Stimulated activated CD4-positive, alpha-beta T cell treated with anti-CD3 and anti-CD28 coated beads, TNF-alpha, amount 100 ng/mL, for 1 hour (primary cell): Measurements from ENCODE around the gene ZNF148.
"Not testable (repeated sequence)": the region's sequence is repeated elsewhere in the genome, so short reads cannot be mapped to it uniquely, and the experiment has no call there.

ENCODE experiments used
- DNase-seq, 3 donors: peaks; one replicate each; pipeline ENCODE4 v3.0.0-alpha.2; 2020; ENCODE audit warnings: low read depth in 3 of 3, low spot score in 1 of 3

Gene ZNF148

DNA sequence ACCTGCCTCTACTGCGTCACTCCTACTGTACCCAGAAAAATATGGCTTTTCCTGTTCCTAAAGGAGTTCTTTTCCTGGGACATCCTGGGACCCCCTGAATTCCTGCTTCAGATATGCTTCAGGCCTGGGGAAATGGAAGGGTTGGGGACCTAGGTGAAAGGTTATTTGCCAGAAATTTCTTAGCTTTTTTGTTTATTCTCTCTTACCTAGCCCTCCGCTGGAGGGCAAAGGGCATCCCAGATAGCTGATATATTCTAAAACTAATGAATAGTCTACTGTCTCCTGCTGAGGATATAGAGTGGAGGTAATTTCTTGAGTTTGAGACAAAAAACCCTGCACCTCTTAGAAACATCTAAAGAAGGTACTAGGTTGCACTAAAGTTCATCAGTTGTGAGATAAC is 3.6 kb upstream of the ZNF148 start:
- DNase-seq = no peak

GRCh38 chr3:125375950-125376679 is 990 bp upstream of the ZNF148 start:
- no peak for DNase-seq

- peak in 1 of 3 donors; percentile 12 for DNase-seq
These were observed 577 bp downstream of the ZNF148 start for GRCh38 chr3:125374501-125374995.

DNA sequence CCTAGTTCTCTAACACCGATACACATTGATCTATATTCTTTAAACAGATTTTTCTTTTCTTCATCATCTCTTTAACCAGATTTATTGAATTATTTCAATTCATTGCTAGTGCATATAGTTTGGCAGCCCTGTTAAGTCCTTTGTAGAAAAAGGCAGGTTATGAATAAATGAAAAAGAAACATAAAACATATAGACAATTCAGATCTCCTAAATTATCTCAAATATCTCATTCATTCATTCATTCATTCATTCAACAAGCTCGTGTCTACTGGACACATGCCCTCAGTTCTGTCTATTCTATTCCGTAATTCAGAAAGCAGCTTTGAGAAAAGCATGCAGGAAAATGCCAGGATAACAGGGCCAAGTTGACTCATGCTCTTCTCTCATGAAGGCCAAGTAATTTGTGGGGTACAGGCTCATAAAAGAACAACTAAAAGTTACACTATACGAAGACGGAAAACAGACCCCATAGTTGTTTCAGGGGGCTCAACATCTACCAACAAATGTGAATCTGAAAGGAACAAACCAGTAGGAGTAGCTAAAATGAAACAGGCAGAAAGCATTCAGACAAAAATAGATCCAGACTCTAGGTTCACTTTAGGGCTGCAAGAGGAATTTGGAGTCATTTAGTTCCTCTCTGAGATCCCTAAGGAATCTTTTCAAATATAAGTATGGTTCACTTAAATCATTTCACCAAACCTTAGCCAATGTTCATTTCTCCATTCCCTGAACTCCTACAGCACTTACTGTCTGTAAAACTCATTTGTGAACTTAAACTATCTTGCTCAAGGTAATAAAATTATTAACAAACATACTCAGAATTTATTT is 7.5 kb downstream of the ZNF148 start:
- no peak for DNase-seq

DNA sequence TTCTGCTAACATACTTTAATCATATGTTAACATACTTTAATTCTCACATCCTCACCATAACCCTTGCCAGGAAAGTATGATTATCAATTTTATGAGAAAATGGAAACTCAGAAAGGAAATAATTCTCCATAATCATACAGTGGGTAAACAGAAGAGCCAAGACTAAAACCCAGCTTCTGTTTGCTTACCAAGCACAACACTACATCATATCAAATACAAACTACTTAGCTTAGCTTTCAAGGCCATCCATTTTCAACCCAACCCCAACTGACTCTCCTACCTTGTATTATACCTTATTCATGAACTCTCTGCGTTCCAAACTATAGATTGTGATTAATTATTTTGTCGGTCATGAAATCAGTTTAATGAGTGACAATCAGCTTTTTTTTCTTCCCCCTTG is 9.0 kb downstream of the ZNF148 start:
- no peak for DNase-seq

DNA sequence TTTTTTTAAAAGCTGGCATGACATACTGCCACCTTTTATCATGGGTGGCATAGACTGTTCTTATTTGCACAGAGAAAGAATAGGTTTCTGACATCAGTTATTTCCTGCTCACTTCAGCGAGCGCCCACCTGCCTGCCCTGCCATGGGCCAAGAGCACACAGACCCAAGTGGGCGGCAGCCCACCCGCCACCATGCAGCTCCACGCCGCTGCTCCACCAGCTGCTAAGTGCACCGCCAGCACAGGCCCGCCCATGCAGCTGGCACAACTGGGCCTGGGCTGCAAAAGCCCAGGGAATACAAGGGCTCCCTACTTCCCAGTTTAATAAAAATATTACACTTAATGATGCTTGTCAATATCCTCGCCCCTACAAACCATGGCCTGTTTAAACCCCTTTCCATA is 15.4 kb downstream of the ZNF148 start:
- no peak for DNase-seq

- DNase-seq = no peak
These were observed 16.2 kb downstream of the ZNF148 start for GRCh38 chr3:125358923-125359322.

GRCh38 chr3:125357837-125358236 is 17.3 kb downstream of the ZNF148 start:
- DNase-seq = no peak

DNA sequence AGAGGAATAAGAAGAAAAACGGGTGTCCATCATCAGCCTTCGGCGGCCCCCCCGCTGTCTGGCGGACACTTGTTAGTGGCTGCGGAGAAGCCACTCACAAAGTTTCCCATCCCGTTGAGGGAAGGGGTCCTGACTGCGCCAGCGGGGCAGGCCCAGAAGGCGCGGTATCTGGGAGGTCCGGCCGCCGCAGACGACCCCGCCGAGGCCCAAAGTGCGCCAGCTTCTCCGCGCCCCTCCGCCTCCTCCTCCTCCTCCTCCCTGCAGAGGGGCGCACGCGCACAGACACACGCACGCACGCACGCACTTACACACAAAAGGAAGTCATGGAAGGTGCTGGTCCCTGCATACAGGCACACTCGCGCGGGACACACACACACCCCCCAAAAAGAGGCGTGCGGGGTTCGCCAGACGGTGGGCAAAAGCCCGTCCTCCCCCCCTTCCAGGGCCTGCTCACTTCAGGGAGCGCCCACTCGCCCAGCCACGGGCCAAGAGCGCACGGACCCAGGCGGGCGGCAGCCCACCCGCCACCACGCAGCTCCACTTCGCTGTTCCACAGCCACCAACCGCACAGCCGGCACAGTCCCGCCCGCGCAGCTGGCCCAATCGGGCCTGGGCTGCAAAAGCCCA is 18.0 kb downstream of the ZNF148 start:
- peak in 1 of 3 donors; percentile 36 for DNase-seq

- DNase-seq = no peak
These were observed 18.7 kb downstream of the ZNF148 start for GRCh38 chr3:125356140-125357026.

GRCh38 chr3:125353659-125354058 is 21.5 kb downstream of the ZNF148 start:
- DNase-seq = no peak

- no peak for DNase-seq
These were observed 22.0 kb downstream of the ZNF148 start for GRCh38 chr3:125353128-125353527.

DNA sequence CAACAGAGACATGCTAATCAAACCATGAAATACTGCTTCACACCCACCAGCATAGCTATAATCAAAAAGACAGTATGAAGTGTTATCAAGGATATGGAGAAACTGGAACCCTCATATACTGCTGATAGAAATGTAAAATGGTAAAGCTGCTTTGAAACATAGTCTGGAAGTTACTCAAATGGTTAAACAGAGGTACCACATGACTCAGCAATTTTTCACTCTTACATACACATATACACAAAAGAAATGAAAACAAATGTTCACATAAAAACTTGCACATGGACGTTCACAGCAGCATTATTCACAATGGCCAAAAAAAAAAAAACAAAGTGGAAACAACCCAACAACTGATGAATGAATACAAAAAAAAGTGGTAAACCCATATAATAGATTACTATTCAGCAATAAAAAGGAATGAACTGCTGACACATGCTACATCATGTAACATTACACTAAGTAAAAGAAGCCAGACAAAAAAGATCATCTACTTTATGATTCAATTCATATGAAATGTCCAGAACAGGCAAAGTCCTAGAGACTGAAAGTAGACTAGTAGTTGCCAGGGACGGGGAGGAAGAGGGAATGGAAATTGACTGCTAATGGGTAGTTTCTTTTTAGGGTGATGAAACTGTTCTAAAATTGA is 23.2 kb downstream of the ZNF148 start:
- no peak for DNase-seq

DNA sequence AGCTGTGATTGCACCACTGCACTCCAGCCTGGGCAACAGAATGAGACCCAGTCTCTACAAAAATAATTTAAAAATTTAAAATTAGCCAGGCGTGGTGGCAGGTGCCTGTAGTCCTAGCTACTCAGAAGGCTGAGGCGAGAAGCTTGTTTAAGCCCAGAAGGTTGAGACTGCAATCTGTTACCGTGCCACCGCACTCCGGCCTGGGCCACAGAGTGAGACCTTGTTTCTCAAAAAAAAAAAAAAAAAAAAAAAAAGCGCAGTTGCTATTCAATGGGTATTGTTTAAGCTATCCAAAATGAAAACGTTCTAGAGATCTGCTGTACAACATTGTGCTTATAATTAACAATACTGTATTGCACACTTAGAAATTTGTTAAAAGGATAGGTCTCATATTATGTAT is 24.0 kb downstream of the ZNF148 start:
- DNase-seq = no peak

- no peak for DNase-seq
These were observed 24.5 kb downstream of the ZNF148 start for GRCh38 chr3:125350597-125350996.

GRCh38 chr3:125349556-125350165 is 25.5 kb downstream of the ZNF148 start:
- DNase-seq = no peak

GRCh38 chr3:125349055-125349454 is 26.1 kb downstream of the ZNF148 start:
- no peak for DNase-seq

GRCh38 chr3:125343367-125343766 is 31.8 kb downstream of the ZNF148 start:
- DNase-seq = not testable (repeated sequence)

DNA sequence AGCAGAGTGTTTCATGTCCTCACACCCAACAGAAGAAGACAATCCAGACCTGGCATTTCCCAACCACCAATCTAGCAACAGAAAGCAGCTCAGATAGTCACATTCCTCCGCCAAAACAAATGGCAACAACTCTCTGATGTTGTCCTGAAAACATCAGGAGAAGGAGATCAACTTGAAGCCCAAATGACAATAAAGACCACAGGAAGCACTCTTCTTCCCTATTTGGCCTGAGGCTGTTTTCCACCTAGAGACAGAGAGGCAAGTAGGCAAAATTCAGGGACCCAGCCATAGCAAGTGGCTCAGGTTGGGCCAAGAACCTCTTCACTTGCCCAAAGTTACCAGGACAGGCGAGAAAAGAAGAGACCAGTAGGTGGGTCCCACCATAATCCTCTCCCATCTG is 35.0 kb downstream of the ZNF148 start:
- no peak for DNase-seq

- DNase-seq = no peak
These were observed 37.6 kb downstream of the ZNF148 start for GRCh38 chr3:125337506-125337905.
